NCI-H82 treated with DMSO at 0.1 percent for 48 hours (cell line): ENCODE measurements around the gene ATXN1.
"Not testable (repeated sequence)": the region's sequence is repeated elsewhere in the genome, so short reads cannot be mapped to it uniquely, and the experiment has no call there.

Source experiments
- DNase-seq: peaks from one replicate; lab custom pipeline; 2025; ENCODE audit not compliant: unreplicated experiment; lab: John Stamatoyannopoulos, UW

Gene ATXN1

GRCh38 chr6:16656451-16656850 is 104.8 kb downstream of the ATXN1 start:
- no peak for DNase-seq

GRCh38 chr6:16654701-16655100 is 106.6 kb downstream of the ATXN1 start:
- no peak for DNase-seq

- no peak for DNase-seq
These were observed 108.0 kb downstream of the ATXN1 start for GRCh38 chr6:16653226-16653625.

GRCh38 chr6:16651871-16652270 is 109.4 kb downstream of the ATXN1 start:
- DNase-seq, result no peak

- no peak for DNase-seq
These were observed 111.4 kb downstream of the ATXN1 start for GRCh38 chr6:16649890-16650289.

- no peak for DNase-seq
These were observed 112.0 kb downstream of the ATXN1 start for GRCh38 chr6:16649241-16649640.

GRCh38 chr6:16648003-16648402 is 113.3 kb downstream of the ATXN1 start:
- no peak for DNase-seq

- no peak for DNase-seq
These were observed 113.8 kb downstream of the ATXN1 start for GRCh38 chr6:16647422-16647821.

GRCh38 chr6:16644540-16645250 is 116.6 kb downstream of the ATXN1 start:
- no peak for DNase-seq

GRCh38 chr6:16639684-16640480 is 121.4 kb downstream of the ATXN1 start:
- no peak for DNase-seq

- DNase-seq, result no peak
These were observed 123.6 kb downstream of the ATXN1 start for GRCh38 chr6:16637635-16638034.

- no peak for DNase-seq
These were observed 125.3 kb downstream of the ATXN1 start for GRCh38 chr6:16635810-16636602.

- no peak for DNase-seq
These were observed 125.9 kb downstream of the ATXN1 start for GRCh38 chr6:16635291-16635809.

- no peak for DNase-seq
These were observed 126.4 kb downstream of the ATXN1 start for GRCh38 chr6:16634855-16635254.

- DNase-seq, result no peak
These were observed 127.3 kb downstream of the ATXN1 start for GRCh38 chr6:16633961-16634360.

GRCh38 chr6:16633465-16633864 is 127.8 kb downstream of the ATXN1 start:
- DNase-seq, result no peak

GRCh38 chr6:16632101-16632500 is 129.2 kb downstream of the ATXN1 start:
- no peak for DNase-seq

GRCh38 chr6:16630026-16630643 is 131.1 kb downstream of the ATXN1 start:
- DNase-seq, result no peak

GRCh38 chr6:16628580-16628979 is 132.7 kb downstream of the ATXN1 start:
- DNase-seq, result not testable (repeated sequence)

GRCh38 chr6:16626650-16627049 is 134.6 kb downstream of the ATXN1 start:
- DNase-seq, result no peak
